Mesendoderm (in vitro differentiated cells): ENCODE data around the gene ZNF384.

Source experiments
- DNase-seq: peaks from one replicate; pipeline ENCODE4 v3.0.0; 2013
- H2AK5ac ChIP-seq: 2 replicates; pipeline ENCODE4 v1.6.1; 2013; ENCODE audit warnings: low read length, inconsistent platforms
- H2BK120ac ChIP-seq: 2 replicates; pipeline ENCODE4 v1.6.1; 2013; ENCODE audit warnings: low read depth, mild to moderate bottlenecking, low read length, moderate library complexity, mixed read lengths
- H2BK15ac ChIP-seq: replicated peaks from 2 replicates; pipeline ENCODE4 v1.6.1; 2013; ENCODE audit warnings: low read depth, mild to moderate bottlenecking, moderate library complexity
- H2BK5ac ChIP-seq: 2 replicates; pipeline ENCODE4 v1.6.1; 2013; ENCODE audit warnings: low read length, inconsistent platforms
- H3K18ac ChIP-seq: 2 replicates; pipeline ENCODE4 v1.6.1; 2013; ENCODE audit warnings: mild to moderate bottlenecking, low read length, mixed read lengths
- H3K23ac ChIP-seq: one replicate; pipeline ENCODE4 v1.6.1; 2013; ENCODE audit warnings: low read length
- H3K27ac ChIP-seq: 2 replicates; pipeline ENCODE4 v1.5.1; 2013; ENCODE audit warnings: low read depth, mild to moderate bottlenecking, inconsistent platforms, low read length, moderate library complexity
- H3K27me3 ChIP-seq: 2 replicates; pipeline ENCODE4 v1.6.1; 2013; ENCODE audit warnings: low read length, control low read depth, mild to moderate bottlenecking, inconsistent platforms; ENCODE audit not compliant: insufficient read depth, poor library complexity
- H3K36me3 ChIP-seq: 2 replicates; pipeline ENCODE4 v1.6.1; 2013; ENCODE audit warnings: low read length, inconsistent platforms; ENCODE audit not compliant: control insufficient read depth, insufficient read depth
- H3K4ac ChIP-seq: one replicate; pipeline ENCODE4 v1.6.1; 2013; ENCODE audit warnings: low read depth, mild to moderate bottlenecking, low read length, moderate library complexity
- H3K4me1 ChIP-seq: 2 replicates; pipeline ENCODE4 v1.6.1; 2013; ENCODE audit warnings: low read depth, low read length, inconsistent platforms; ENCODE audit not compliant: control insufficient read depth
- H3K4me2 ChIP-seq: 2 replicates; pipeline ENCODE4 v1.6.1; 2013; ENCODE audit warnings: low read length
- H3K4me3 ChIP-seq: 2 replicates; pipeline ENCODE4 v1.5.1; 2013; ENCODE audit warnings: mild to moderate bottlenecking, low read length
- H3K56ac ChIP-seq: one replicate; pipeline ENCODE4 v1.6.1; 2013; ENCODE audit warnings: low read length
- H3K79me1 ChIP-seq: 2 replicates; pipeline ENCODE4 v1.6.1; 2013; ENCODE audit warnings: low read length, inconsistent platforms
- H3K79me2 ChIP-seq: 2 replicates; pipeline ENCODE4 v1.6.1; 2013; ENCODE audit warnings: mild to moderate bottlenecking, low read length; ENCODE audit not compliant: control insufficient read depth, insufficient read depth
- H3K9ac ChIP-seq: 2 replicates; pipeline ENCODE4 v1.6.1; 2013; ENCODE audit warnings: low read length, inconsistent platforms
- H4K5ac ChIP-seq: one replicate; pipeline ENCODE4 v1.6.1; 2013; ENCODE audit warnings: low read length
- H4K8ac ChIP-seq: one replicate; pipeline ENCODE4 v1.6.1; 2013; ENCODE audit warnings: low read depth, mild to moderate bottlenecking, control low read depth, low read length, moderate library complexity
- WGBS: extraction: QIAGEN DNeasy Blood & Tissue Kit; methylation state at CpG from one replicate; pipeline ENCODE4 v1.1.7; 2013; ENCODE audit warnings: low lambda C conversion rate, missing lambda C conversion rate; ENCODE audit not compliant: insufficient coverage; ENCODE audit errors: extremely low coverage; 5-methylcytosine and 5-hydroxymethylcytosine counted together

ZNF384 gene

GRCh38 chr12:6646276-6647082, 42.7 kb downstream of the ZNF384 start:
- no peak overlapping the region for H4K5ac ChIP-seq

GRCh38 chr12:6644903-6645302, 44.3 kb downstream of the ZNF384 start:
- H3K79me1 ChIP-seq, result no peaks in the 10 kb centered on the region
- H4K5ac ChIP-seq, result no peak overlapping the region
- H2BK15ac ChIP-seq, result no peak overlapping the region
- no peaks in the 10 kb centered on the region for H3K36me3 ChIP-seq
- no peak overlapping the region for H3K4me3 ChIP-seq
- peak; percentile 52 for DNase-seq
- H3K56ac ChIP-seq, result no peak overlapping the region
- H3K23ac ChIP-seq, result no peak overlapping the region
- H3K4ac ChIP-seq, result no peak overlapping the region
- H2BK120ac ChIP-seq, result no peak overlapping the region
- H4K8ac ChIP-seq, result no peak overlapping the region
- no peak overlapping the region for H2BK5ac ChIP-seq
- H3K18ac ChIP-seq, result no peak overlapping the region
- no CpG with 5 or more reads among the region's 5 CpGs for WGBS
- H3K27ac ChIP-seq, result no peak overlapping the region
- H3K79me2 ChIP-seq, result no peaks in the 10 kb centered on the region
- no peaks in the 10 kb centered on the region for H3K27me3 ChIP-seq
- H3K4me1 ChIP-seq, result no peaks in the 10 kb centered on the region
- H3K9ac ChIP-seq, result no peak overlapping the region
- no peak overlapping the region for H2AK5ac ChIP-seq
- H3K4me2 ChIP-seq, result no peak overlapping the region

More at GRCh38 chr12:6646276-6647082, 42.7 kb downstream of the ZNF384 start:
- H3K23ac ChIP-seq, result no peak overlapping the region
- no peak overlapping the region for H2BK5ac ChIP-seq
- H3K27me3 ChIP-seq, result no peaks in the 10 kb centered on the region
- no peak overlapping the region for H3K18ac ChIP-seq
- no peak overlapping the region for H3K4ac ChIP-seq
- no peak overlapping the region for H4K8ac ChIP-seq
- no peak overlapping the region for H3K27ac ChIP-seq
- H3K36me3 ChIP-seq, result peaks cover 4% of the 10 kb centered on the region
- WGBS, result no CpG with 5 or more reads among the region's 28 CpGs
- H3K56ac ChIP-seq, result peak overlapping the region; percentile 89
- DNase-seq, result no peak
- H3K79me2 ChIP-seq, result no peaks in the 10 kb centered on the region
- H3K4me3 ChIP-seq, result no peak overlapping the region
- no peak overlapping the region for H2AK5ac ChIP-seq
- peak overlapping the region; percentile 84 for H3K4me2 ChIP-seq
- H3K79me1 ChIP-seq, result no peaks in the 10 kb centered on the region
- H3K4me1 ChIP-seq, result no peaks in the 10 kb centered on the region
- H2BK120ac ChIP-seq, result no peak overlapping the region
- H2BK15ac ChIP-seq, result no peak overlapping the region
- H3K9ac ChIP-seq, result peak overlapping the region; percentile 78

GRCh38 chr12:6644257-6644596, 44.9 kb downstream of the ZNF384 start:
- Histone ChIP-seq H3K56ac (peak overlapping the region; percentile 47), H4K5ac (no peak overlapping the region), H3K9ac (no peak overlapping the region), H3K36me3 (no peaks in the 10 kb centered on the region), H3K23ac (no peak overlapping the region), H3K18ac (no peak overlapping the region), H3K79me1 (no peaks in the 10 kb centered on the region), H3K27me3 (no peaks in the 10 kb centered on the region), H4K8ac (no peak overlapping the region), H3K4ac (no peak overlapping the region), H3K79me2 (no peaks in the 10 kb centered on the region), H3K4me3 (no peak overlapping the region), H3K4me1 (no peaks in the 10 kb centered on the region), H2AK5ac (no peak overlapping the region), H2BK5ac (no peak overlapping the region), H3K4me2 (no peak overlapping the region), H2BK120ac (no peak overlapping the region), H2BK15ac (no peak overlapping the region), H3K27ac (no peak overlapping the region)
- DNase-seq, result no peak
- no CpG with 5 or more reads among the region's 6 CpGs for WGBS

- Histone ChIP-seq H3K56ac (no peak overlapping the region), H3K23ac (no peak overlapping the region), H2BK120ac (no peak overlapping the region), H2BK5ac (no peak overlapping the region), H2BK15ac (no peak overlapping the region), H3K27ac (no peak overlapping the region), H3K4me3 (no peak overlapping the region), H3K36me3 (no peaks in the 10 kb centered on the region), H3K18ac (no peak overlapping the region), H3K4ac (no peak overlapping the region), H4K8ac (no peak overlapping the region), H3K9ac (no peak overlapping the region), H3K4me2 (no peak overlapping the region), H3K27me3 (no peaks in the 10 kb centered on the region), H4K5ac (no peak overlapping the region), H3K4me1 (no peaks in the 10 kb centered on the region), H3K79me2 (no peaks in the 10 kb centered on the region), H3K79me1 (no peaks in the 10 kb centered on the region), H2AK5ac (no peak overlapping the region)
- WGBS, result no CpG with 5 or more reads among the region's 6 CpGs
- no peak for DNase-seq
These were observed 45.5 kb downstream of the ZNF384 start for GRCh38 chr12:6643569-6644256.

GRCh38 chr12:6641131-6641530, 48.0 kb downstream of the ZNF384 start:
- Histone ChIP-seq H3K27ac (no peak overlapping the region), H3K4me1 (peaks cover under 1% of the 10 kb centered on the region), H3K36me3 (no peaks in the 10 kb centered on the region), H3K18ac (no peak overlapping the region), H3K79me1 (no peaks in the 10 kb centered on the region), H3K4ac (no peak overlapping the region), H3K27me3 (no peaks in the 10 kb centered on the region), H2BK15ac (no peak overlapping the region), H2BK5ac (no peak overlapping the region), H3K23ac (no peak overlapping the region), H3K56ac (no peak overlapping the region), H2BK120ac (no peak overlapping the region), H2AK5ac (no peak overlapping the region), H4K5ac (no peak overlapping the region), H4K8ac (no peak overlapping the region), H3K4me2 (no peak overlapping the region), H3K4me3 (no peak overlapping the region), H3K9ac (no peak overlapping the region), H3K79me2 (no peaks in the 10 kb centered on the region)
- DNase-seq, result no peak
- WGBS, result no CpG with 5 or more reads among the region's 4 CpGs
